IPS DF 19.7 (cell line): ENCODE data around the gene PPCDC.

Experiments used
- DNase-seq: peaks from one replicate; pipeline ENCODE4 v3.0.0-alpha.2; 2013; ENCODE audit warnings: low read depth, low spot score

The PPCDC gene

DNA sequence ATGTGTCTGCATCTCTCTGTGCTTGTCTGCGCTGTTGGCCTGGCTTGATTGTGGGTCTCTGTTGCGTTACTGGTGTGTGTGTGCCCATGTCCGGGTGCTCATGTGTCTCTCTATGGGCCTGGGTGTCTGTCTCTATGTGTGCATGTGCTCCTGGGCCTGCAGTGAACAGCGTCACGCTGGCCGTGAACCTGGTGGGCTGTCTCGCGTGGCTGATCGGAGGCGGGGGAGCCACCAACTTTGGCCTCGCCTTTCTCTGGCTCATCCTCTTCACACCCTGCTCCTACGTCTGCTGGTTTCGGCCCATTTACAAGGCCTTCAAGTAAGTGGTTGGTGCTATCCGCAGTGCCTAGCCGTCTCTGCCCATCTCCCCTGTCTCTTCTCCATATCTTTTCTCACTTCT lies 7.0 kb upstream of the PPCDC start:
- no peak for DNase-seq

DNA sequence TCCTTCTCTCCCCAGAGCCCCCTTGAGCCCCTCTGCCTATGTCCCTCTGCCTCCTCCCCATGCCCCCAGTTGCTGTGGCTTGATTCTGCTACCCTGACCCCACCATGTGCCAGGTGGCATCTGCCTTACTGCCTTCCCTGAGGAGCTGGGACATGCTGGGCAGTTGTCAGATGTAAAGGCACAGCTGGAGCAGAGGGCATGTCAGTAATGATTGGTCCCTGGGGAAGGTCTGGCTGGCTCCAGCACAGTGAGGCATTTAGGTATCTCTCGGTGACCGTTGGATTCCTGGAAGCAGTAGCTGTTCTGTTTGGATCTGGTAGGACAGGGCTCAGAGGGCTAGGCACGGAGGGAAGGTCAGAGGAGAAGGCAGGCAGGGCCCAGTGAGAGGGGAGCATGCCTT lies 3.5 kb upstream of the PPCDC start:
- DNase-seq = no peak

DNA sequence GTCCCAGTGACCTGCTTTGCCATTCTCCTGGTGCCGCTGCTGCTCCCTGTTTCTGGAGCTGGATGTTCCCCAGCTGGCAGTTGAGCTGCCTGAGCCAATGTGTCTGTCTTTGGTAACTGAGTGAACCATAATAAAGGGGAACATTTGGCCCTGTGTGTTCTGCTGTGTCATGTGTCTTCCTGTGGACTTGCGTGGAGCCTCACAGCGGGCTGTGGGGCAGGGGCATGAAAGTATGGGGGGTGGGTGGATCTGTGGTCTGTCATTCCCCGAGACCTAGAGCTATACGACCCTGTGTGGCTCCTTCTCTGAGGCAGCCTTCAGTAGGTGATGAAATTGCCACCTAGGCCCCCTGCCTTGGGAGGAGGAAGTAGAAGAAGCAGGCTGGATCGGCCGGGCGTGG lies 2.0 kb upstream of the PPCDC start:
- DNase-seq = no peak

DNA sequence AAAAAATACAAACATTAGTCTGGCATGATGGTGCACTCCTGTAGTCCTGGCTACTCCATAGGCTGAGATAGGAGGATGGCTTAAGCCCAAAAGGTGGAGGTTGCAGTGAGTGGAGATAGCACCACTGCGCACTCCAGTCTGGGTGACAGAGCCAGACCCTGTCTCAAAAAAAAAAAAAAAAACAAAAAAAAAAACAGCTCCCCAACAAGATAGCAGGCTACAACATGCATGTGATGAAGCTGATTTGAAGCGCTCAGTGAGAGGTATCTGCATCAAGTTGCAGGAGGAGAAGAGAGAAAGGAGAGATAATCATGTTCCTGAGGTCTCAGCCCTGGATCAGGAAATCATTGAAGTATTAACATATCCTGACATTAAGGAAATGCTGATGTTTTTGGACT lies 608 bp upstream of the PPCDC start:
- DNase-seq = no peak

DNA sequence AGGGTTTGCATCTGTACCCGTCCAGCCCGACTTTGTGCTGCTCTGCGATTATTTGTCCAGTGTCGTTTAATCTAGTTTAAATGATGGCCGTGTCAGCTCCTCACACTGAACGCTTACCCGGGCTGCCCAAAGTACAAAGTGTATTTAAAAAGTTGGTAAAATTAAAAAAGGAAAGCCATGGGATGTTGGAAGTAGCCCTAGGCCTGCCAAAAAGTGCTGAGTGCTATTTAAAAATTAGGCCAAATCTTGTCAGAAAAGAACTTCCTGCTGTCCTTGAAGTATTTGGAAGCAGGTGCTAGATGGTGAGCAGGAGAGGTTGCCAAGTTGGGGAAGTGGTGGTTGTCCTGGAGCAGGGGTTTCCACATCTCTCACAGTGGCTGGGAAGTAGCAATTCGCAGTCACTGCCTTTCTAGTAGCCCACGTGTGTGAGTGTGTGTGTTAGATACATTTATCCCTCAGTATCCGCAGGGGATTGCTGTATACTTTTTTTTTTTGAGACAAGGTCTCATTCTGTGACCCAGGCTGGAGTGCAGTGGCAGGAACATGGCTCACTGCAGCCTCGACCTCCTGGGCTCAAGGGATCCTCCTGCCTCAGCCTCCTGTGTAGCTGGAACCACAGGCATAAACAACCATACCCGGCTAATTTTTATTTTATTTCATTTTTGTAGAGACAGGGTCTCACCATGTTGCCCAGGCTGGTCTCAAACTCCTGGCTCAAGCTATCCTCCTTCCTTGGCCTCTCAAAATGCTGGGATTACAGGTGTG lies 664 bp downstream of the PPCDC start:
- no peak for DNase-seq

DNA sequence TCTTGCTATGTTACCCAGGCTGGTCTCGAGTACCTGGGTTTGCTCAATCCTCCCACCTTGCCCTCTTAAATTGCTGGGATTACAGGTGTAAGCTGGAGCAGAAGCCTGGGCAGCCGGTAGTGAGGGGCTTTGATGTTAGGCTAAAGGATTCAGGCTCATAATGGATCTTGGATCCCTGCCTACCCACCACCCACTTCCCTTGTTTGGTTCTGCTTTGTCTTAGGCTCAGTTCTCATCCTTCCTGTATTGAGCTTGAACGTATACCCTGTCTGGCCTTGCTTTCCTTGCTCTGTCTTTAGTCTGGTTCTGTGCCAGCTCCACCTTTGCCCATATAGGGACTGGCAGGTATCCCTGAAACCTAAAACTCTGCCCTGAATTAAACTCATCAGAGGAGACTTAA lies 1.7 kb downstream of the PPCDC start:
- no peak for DNase-seq

DNA sequence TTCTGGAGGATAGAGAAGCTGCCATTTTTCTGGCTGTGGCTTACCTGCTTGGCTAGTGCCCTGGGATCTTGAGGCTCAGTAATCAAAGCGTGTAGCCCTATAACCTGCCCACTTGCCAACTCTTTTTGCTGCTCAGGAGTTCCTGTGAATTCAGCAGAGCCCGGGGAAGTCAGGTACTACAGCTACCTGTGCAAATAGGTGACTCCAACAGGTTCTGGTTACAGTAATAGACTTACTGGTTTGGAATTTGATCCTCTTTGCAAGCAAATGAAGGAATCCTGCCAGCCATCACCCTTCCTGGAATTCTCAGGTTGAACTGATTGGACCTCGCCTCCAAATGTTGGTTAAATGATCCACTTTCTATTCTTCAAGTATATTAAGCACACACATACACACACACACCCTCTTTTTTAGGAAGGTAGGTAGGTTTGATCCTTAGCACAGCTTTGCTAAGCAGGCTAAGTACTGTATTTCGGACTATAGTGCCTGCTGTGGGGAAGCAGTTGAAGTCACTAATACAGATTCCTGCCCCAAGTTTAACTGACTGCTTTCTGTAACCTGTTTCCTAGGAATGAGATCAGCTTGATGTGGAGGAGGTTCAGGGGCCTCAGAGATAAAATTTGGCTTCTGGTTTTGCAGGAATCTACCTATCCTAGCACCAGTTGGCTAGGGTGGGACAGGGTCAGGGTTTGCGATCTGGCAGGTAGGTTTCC lies 2.3 kb downstream of the PPCDC start:
- DNase-seq = no peak

DNA sequence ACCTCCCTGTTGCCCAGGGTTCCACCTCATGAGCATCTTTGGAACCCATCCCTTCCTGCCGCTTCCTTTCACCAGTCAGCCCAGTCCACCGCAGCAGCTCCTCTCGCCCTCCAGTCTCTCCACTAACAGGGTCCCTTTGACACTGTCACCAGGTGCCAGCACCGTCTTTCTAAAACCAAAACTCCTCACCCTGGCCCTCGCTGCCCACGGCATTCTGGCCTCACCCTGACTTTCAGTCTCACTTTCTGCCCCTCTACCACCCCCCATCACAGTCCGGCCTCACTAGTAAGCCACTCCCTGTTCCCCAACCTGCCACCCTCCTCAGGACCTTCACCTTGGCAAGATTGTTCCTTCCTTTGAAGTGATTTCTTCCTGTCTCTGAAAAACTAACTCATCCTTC lies 4.2 kb downstream of the PPCDC start:
- no peak for DNase-seq

DNA sequence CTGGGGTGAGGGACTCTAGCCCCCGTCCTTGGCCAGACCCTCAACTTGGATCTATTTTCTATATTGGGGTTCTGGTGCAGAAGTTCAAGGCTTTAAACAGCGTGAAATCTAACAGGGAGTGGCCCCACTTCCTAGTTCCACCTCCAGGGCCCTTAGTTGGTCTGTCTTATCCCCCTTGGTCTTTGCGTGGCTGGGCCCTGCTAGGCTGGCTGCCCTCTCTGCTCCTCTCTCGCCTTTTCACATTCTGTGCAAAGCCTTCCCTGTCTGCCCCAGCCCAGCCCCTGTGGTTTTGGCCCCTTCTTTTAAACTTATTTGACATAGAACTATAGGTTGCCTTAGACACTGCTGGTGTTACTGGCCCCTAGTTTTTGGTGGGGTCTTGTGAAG lies 5.6 kb downstream of the PPCDC start:
- DNase-seq = no peak

DNA sequence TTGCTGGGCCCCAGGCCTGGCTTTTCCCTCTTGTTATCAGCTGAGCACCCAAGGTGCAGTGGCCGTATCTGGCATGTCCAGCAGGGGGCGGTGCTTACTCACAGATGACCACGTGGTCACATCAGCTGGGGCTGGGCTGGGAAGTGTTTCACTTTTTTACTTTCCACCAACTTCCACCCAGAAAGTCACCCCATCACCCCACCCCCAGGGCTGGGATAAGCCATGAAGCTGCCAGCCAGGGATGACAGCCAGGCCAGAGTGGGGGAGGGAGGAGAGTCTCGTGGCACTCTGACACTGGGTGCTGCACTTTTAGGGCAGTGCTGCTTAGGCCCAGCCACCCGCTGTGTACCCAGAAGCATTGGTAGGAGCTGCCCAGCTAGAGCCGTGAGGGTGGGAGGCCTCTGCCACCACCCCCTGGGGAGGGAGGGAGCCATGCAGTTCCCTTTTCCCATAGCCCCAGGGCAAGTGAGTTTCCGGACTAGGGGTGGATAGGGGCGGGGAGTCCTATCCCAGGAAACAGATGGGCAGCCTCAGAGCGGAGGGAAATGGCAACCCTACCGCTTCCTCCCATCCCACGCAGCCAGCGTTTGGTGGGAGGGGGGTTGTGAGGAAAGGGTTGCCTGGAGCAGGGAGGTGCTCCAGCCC lies 6.1 kb downstream of the PPCDC start:
- DNase-seq = no peak

DNA sequence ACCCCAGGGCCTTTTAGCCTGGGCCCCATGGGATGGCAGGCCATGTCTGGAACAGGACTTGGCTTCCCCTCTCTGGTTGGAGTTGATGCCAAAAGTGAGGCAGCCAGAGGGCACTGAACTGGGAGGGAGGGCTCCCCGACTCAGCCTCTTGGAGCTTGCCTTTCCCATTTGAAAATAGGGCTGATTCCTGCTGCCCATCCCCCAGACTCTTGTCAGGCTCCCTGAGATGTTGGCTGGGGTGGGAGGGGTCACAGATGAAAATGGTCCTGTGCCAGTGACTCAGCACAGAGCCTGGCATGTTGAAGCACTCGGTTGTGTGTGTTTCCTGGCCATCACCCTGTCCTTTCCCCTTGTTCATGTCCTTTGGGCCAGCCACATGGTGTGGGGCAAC lies 6.6 kb downstream of the PPCDC start:
- no peak for DNase-seq

DNA sequence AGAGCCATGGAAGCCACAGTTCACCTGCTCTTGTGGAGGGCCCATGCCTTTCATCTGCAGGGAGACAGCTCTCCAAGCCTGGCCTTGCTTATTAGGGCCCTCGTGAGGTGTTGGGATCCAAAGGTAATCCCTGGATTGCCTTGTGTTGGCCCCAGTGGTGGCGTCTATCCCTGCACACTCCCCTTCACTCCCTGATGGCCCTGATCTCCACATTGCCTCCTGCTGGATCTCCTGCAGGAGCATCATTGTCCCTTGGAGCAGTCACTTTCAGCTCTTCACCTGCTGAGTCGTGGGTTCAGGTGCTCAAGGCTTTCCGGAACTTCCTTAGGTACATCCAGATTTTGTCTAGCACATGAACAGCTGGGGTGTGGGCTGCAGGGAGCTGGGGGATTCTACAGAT lies 7.0 kb downstream of the PPCDC start:
- no peak for DNase-seq

DNA sequence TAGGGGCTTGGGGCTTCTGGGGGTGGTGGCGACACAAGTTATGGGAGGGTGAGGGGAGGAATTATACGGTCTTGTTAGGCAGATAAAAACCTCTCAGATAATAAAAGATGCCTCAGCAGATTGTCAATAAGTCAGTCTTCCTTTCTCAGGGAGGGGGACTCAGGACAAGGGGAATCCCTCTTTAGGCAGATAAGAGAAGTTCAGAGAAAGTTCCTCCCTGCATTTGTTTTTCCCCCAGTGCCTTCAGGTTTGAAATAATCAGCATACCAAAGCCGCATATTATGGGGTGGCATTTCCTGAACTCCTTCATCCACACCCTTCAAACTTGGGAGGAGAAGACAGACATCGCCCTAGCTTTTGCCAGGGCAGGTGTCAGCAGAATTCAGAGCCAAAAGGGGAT lies 8.5 kb downstream of the PPCDC start:
- DNase-seq = no peak

DNA sequence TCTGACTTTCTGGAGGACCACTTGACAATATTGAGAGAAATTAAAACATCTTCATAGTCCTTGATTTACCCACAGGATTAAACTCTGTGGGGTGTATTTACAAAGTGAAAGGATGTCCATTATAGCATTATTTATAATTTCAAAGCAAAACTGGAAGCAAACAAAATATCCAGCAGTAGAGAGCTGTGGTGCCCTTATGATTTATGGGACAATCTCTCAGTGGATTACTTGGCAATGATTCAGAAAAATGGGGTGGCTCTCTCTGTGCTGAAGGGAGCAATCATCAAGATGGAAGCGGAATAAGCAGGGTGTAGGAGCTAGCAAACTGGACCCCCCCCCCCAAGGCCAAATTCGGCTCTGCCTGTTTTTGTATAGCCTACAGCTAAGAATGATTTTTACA lies 9.0 kb downstream of the PPCDC start:
- DNase-seq = no peak

DNA sequence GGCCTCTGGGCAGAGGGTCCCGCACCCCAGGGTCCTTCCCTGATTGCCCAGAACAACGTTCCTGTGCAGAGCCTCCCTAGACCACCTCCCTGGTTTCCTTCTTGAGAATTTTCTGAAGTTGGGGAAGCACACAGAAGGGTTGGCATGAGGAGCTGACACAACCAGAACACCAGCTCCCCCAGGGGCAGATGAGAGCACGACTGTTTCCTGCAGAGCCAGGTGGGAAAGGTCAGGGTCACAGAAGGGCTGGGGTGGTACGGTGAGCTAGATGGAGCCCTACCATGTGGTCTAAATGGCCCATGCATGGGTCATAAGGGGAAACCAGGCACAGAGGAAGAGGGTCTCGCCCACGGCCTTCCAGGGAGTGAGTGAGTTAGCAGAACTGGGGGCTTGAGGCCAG lies 10.4 kb downstream of the PPCDC start:
- DNase-seq = no peak

DNA sequence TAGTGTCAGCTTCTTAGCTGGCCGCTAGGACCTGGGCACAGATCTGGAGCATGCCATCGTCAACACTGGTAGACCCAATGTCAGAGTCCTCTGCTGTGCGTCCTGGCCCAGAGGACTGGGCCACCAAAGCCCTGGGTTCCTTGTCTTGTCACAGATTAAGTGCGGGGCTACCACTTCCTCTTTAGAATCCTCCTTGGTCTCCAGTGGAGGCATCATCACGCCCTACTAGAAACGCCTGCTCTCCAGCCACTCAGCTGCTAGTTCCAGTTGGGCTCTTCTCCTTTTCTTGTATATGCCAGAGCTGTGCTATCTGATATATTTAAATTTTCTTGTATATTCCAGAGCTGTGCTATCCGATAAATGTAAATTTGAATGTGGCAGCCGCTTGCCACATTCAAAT lies 11.2 kb downstream of the PPCDC start:
- no peak for DNase-seq

DNA sequence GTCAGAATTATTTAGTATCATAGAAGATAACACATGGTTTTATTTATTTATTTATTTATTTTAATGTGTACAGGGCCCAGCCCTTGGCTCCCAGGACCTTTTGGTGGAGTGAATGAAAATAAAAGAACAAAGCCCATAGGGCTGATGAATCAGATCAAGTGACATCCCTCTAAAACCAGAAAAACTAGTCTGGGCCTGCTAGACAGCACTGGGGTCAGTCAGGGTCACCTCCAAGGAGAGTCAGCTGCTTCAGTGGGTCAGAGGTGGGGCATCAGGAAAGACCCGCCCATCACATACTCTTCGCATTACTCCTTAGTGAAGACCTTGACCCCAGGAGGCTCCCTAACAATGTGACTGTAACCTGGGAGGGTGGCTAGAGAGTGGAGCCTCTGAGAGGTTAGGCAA lies 12.8 kb downstream of the PPCDC start:
- peak; percentile 77 for DNase-seq

DNA sequence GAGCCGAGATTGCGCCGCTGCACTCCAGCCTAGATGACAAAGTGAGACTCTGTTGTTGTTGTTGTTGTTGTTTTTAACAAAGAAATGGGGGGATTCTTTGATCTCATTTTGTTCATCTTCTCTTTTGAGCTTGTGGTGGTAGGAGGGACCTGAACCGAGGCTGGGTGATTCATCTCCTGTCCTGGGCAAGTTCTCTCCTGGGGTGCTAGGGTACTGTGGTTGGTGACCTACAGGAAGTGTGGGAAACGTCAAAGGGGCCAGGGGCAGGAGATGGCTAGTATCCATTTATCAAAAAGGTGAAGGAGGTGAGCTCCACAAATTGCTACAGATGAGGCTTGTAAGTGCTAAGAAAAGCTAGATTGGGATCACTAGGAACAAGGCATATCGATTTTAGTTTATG lies 14.3 kb downstream of the PPCDC start:
- DNase-seq = no peak

DNA sequence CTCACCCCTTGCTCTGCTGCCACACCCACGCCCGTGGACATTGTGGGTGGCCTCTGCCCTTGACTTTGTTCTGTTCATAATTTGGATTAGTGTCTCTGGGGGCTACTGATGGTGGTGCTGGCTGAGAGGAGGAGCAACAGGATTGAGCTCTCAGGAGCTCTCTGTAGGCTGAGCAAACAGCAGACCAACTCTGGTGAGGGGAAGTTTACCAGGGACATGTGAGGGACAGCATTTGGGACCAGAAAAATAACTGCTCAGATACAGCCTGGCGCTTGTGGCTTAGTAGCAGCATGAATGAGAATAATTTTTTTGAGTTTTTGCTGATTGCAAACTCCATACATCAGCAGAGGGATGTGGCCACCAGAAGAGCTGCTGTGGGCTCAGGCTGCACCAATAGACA lies 14.8 kb downstream of the PPCDC start:
- no peak for DNase-seq

DNA sequence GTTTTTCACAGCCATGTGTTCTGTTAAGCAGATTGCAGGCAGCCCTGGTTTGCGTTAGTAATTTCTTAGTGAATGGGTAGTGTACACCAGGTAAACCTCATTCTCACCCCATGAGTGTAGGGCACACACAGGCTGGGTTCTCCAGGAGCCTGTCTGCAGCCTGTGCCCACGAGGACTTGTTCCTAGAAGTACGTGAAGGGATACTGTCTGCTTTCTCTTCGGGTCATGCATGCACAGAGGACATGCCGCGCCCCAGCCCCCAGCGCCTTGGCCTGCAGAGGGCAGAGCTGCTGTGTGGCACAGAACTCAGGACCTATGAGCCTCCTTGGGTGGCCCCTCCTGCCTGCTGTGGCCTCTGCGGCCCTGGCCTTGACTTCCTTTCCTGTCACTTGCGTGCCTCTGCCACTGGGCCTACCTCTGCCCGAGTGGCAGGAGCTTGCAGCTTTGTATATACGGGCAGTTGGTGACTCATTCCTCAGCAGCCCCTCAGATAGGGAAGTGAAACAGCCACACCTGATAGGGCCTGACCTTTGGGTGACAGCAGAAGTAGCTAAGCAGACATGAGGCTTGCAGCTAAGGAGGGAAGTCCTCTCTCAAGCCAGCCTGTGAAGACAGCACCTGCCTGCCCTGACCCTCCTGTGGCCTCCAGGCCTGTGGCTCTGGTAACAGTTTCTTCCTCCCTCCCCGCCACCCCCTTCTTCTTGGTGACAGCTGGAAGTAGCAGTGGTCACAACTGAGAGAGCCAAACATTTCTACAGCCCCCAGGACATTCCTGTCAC lies 19.5 kb downstream of the PPCDC start:
- no peak for DNase-seq

DNA sequence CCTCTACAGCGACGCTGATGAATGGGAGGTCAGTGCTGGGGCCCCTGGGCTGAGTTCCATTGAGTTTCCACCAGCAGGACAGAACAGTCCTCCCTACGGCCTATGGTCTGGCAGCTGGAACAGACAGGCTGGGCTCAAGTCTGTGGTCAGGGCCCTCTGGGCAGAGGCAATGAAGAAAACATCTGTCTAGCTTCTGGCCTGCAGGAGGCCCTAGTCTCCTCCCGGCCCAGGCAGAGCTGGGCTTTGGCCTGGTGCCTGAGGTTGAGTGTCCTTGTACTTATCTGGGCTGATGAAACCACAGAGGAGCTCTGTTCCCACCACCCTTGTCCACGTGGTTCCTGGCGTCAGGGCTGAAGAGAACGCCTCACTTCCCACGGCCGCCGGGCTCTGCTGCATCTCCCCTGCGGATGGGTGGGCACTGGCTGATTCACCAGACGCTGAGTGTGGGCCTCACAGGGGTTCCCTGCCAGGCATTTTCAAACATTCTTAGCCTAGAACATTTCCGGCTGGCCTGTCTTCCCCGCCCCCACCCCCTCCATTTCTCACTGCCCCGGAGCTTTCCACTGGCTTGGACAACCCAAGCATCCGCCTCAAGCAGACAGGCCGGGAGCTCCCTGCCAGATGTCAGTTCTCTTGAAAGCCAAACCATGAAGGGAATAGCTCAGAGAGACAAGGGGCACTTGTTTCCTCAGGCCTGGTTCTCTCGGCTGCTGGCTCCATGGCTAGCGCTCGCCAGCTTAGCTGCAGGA lies 20.3 kb downstream of the PPCDC start:
- DNase-seq = no peak
